HG02870 (cell line): Measurements from ENCODE around the gene CCN6.

Source experiments
- ATAC-seq: cut with Tn5 transposase; IDR thresholded peaks from one replicate; pipeline ENCODE4 v1.9.1; 2021; ENCODE audit warnings: mild to moderate bottlenecking, moderate library complexity; ENCODE audit not compliant: unreplicated experiment

CCN6 gene

DNA sequence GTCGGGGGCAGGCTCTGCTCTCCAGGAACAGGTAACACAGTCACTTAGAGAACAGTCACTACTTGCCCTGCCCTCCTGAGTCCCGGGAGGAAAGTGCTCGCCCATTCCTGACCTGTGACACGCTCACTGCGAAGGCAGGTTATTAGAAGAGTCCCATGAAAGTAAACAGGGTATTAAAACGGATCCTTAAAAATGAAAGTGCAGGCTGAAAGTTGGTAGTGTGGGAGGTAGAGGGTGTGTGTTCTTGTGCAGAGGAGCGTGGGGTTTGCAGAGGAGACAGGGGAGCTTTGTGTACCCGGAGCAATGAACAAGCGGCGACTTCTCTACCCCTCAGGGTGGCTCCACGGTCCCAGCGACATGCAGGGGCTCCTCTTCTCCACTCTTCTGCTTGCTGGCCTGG is at the start of gene CCN6:
TSS of gene CCN6 (plus strand) at position 104 of the 400 bp plus-strand sequence. CDS start at position 358, 254 bp downstream.
- ATAC-seq: no peak

DNA sequence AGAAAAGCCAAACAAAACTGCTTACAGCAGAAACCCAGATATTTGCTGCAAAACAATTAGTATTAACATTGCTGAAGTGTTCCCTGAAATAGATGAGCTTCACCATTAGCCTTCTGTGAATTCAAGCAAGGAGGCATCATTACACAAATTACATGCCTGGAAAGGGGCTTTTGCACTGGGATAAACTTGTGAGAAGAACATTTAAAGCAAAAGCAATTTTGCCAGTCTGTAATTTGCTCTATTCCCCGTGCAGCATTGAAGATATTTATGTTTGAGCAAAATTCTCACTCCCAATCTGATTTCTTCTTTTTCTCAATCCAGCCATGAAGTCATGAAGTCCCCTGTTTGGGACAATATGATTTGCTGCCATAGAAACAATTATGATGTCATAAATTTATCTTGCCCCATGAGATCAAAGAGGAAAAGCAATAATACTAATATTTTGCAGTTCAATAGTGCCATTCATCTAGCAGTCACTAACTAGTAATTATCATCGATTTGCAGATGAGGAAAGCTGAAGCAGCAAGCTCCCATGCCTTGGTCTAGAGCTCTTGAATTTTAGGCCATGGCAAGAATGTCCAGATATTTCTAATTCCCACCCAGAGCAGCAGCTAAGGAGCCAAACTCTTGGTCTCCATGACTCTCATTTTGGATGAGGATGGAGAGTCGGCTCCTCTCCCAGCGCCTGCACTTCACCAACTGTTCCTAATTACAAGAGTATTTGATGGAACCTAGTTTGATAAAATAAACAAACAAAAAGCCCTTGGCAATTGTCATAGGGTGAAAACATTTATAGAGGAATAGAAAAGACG is 49.5 kb upstream of the CCN6 start:
- ATAC-seq: no peak

DNA sequence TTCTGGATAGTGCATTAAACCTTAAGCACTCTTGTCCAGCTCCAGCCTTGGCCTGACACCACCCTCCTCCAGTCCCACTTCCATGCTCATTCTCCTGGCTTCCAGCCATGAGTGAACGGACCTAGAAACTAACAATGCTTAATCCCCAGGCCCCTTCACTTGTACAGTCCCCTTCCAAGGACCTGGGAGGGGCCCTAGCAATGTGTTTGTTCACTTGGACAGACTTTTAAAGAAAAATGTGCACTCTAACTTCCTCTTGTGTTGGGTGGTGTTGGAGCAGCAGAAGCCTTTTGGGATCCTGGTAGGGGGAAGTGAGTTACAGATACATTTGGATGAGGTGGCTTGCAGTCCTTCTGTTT is 48.9 kb upstream of the CCN6 start:
- no peak for ATAC-seq

DNA sequence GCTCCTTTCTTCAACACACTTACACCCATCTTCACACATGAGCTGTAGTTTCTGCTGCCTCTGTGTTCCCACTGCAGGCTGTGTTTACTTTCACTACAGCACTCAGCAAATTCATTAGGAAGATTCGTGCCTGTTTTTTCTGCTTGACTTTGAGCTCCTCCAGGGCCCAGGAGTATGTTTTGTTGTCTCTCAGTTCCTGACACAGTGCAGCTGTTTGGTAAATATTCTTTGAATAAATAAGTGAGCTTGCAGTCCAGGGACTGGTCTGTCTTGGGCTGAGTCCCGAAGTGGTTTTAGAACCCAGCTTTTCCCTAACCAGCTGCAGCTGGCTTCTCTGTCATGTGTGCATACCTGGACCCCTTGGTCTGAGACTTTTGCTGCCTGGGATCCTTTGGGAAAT is 46.6 kb upstream of the CCN6 start:
- ATAC-seq: no peak

DNA sequence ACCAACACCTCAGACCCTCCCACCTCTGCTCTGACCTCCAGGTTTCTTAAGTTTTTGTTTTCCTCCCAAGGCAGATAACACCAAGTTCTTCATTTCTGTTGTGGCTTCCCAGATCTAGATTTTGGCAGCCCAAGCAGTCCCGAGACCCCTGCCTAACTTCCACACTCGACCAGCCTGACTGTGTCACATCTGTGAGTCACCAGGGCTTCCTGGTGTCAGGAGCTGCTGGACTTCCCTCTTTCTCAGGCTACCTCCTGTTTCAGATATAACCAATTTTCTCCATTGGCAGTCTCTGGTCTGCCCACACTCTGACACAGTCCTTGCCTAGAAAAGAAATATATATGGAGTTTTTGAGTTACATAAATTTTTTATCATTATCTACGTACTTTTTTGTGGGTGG is 46.1 kb upstream of the CCN6 start:
- ATAC-seq: no peak

DNA sequence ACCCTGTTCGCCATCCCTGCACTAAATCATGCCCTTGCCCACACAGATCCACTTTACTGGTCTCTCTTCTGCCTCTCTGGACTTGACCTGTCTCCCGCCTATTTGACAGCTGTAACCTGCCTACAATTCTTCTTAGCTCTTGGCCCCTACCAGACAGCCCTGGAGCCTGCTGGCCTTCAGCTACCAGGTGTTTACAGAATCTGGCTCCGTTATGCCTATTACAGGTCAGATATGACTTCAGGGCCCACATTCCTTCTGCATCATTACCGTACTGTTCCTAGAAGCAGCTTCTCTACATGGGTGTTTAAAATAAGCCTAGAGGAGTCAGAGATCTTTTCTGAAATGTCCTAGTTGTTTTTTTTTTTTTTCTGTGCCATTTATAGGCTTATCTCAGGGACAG is 45.4 kb upstream of the CCN6 start:
- no peak for ATAC-seq

DNA sequence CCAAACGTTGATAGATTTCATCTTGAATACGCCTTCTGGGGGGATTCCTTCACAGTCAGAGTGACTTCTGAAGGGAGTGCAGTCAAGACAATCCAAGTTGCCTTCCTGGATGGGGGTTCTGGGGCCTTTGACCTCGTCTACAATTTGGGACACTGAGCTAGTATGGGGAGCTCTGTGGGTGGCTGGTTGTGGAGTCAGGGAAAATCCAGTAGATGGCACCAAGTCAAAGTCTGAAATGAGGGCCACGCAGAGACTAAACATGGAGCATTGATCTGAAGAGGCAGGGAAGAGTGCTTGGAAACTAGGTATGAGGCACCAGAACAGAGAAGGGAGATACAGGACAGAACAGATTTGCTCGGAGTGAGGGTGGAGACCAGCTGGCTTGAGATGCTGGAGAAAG is 43.6 kb upstream of the CCN6 start:
- ATAC-seq: no peak

DNA sequence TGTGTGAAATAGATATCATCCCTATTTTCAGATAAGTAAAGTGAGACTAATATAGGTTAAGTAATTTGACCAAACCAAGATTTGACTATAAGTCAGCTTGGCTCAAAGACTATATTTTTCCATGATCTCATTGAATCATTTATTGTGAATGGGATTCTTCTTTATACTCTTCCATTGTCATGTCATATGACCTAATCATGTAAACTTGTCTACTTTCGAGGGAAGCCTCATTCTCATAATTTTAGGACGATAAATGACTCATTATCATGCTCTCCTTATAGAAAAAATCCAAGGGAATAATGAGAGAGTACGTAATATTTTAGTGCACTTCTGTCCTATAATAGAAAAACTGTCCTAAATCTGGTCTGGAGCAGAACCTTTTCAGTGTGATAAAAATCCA is 40.9 kb upstream of the CCN6 start:
- no peak for ATAC-seq

DNA sequence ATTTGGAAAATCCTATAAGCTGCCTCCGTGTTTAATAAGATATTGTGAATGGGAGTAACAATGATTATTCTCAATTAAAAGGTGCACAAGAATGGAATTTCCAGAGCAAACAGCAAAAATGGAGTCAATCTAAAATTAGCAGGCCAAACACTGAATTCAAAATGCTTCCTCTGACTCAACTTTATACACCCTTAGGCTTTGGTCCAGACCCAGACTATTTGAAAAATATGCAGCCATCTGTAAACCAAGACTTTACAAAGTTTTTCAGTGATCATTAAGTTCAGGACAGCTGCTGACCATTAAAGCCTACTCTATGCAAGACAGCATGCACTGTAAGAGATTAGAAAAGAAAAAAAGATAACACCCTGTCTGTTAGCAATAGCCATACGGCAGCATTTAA is 39.4 kb upstream of the CCN6 start:
- ATAC-seq: no peak

DNA sequence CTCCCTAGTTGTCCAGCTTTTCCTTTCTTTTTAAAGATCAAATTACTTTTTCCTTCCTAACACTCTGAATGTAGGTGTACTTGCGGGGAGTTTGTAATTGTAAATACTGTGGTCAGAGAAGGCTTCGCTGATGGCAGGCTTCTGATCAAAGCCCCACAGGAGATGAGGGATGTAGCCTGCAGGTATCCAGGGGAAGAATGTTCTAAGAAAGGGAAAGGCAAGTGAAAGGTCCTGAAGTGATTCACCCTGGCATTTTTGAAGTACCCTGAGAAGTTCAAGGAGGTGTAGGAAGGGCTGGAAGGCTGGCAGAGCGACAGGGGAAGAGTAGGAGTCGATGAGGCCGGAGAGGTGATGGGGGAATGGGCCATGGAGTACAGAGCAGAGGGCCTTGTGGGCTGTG is 38.2 kb upstream of the CCN6 start:
- ATAC-seq: no peak

DNA sequence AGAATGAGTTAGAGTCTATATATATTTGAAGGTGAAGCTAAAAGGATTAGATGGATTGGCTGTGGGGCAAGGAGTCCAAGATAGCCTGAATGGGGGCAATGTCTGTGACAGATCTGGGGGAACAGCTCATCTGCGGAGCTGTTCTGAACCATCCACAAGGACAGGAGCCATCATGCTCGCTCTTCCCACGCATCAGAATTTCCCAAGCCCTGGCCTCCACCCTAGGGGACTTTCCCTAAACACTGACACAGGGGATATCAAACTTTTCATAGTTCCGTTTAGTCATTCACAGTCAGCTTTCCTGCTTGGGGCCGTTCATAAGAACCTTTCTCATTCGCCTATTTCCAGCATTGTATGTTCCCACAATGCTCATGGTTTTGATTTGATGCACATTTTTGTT is 37.6 kb upstream of the CCN6 start:
- no peak for ATAC-seq

DNA sequence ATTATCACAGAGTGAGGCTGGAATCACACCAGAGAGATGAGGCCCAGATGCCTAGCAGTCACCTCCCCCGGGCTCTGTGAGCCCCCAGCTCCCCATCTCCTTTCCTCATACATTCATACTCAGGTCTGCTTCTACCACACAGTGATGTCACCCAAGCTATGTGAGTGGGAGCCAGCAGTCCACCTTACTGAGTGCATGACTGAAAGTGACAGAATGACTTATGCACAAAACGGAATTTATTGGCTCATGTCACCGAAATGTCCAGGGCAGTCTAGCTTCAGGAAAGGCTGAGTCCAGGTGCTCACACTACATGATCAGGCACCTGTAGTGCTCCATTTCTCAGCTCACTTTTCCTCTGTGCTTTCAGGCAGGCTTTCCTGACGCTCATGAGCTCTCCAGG is 36.7 kb upstream of the CCN6 start:
- no peak for ATAC-seq

DNA sequence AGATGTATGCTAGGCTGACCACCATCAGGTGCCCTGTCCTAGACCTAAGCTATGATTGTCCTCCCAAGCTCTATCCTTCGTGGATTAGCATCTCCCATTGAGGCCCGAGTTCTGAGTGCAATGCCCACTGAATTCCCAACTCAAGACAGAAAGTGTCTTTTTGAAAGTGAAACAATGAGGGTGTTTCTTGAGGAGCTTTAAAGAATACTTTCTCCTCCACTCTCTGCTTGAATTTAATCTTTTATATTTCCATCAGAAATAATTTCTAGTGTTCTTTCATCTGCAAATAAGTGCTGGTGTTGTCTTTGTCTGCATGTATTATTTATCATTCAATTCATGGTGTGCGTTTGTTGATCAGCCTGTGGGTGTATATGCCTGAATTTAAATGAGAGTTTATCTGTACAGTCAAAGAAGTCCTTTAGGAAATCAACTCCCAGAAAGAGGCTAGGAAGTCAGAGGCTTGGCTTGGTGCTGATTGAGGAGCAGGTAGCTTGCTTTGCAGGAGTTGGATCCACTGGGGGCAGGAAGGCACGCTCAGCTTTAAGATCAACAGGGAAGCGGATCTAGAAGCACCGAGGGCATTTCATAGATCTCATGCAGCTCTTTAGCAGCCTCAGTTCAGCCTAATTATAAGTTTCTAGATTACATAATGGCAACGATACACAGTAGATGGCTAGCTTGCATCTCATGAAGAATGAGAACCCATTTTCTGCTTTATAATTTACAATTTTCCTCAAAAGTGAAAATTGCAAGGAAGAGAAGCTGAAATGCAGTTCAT is 36.0 kb upstream of the CCN6 start:
- no peak for ATAC-seq

DNA sequence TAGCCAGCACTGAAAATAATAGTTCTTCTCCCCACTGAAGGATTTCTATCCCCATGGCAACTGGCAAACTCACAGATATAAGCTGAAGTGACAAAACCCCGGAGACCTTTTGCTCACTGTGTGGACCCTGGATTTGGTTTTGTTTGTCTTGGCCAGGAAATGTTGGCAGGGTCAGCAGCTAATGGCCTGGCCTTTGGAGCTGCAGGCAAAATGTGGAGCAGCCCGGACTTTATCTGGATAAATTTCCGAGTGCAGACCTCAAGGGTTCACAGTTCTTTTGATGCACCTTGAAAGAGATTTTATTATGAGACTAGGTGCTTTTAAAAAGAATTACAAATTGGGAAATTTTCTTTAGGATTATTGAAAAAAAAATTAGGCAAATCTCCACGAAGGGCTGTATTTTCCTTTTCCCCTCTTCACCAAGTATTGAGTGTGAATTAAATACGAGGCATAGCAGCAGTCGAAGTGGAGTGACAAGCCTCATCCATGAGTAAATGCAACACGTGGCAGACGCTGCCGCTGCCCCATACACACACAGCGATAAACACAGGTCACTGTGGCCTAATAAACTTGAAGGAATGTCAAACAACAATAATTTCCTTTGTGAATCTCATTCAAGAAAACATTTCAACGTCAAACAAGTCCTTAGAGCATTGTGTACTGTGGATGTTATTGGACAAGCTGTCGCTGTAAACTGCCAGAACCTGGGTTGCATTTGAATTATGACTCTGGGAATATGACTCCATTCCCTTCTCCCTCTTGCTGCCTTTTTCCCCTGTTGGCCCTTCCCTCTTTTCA is 35.1 kb upstream of the CCN6 start:
- ATAC-seq: no peak

DNA sequence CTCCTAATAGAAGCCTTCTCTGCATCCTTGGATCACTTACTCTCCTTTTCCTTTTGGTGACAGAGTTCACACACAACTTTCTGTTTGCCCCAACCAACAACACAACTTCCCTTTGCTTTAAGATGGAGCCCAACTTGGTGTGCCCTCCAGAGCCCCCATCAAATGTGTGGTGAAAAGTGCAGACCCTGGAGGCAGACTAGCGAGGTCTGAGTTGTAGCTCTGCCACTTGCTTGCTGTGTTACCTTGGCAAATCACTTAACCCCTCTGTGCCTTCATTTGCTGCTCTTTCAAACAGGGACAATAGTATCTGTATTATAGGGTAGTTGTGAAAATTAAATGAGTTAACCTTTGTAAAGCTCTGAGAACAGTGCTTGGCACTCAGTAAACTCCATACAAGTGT is 34.3 kb upstream of the CCN6 start:
- no peak for ATAC-seq

DNA sequence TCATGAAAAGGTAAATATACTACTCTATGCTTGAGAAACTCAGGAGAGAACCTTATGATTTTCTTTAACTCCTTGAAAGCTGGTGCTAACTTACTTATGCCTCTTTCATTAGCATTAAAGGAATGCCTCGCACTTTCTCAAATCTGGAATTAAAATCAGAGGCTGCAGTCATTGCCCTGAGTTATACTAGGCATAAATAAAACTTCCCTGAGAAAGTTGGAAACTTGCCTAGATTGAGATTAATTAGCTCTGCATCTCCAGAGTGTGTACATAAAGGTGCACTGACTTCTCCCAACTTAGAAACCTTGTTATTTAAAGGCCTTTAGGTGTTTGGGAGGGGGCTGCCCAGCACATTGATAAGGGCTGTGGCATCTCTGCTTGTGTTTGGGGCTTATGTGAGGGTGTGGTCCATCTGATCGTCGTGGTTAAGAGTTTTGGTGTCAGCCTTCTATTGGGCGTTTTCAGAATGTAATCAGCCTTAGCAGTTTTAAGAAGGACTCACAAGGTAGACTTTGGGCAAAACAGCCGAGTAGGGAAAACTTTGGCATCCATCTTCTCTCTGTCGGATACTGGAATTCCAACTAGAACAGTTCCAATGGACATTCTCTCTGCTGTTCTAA is 32.1 kb upstream of the CCN6 start:
- ATAC-seq: no peak

DNA sequence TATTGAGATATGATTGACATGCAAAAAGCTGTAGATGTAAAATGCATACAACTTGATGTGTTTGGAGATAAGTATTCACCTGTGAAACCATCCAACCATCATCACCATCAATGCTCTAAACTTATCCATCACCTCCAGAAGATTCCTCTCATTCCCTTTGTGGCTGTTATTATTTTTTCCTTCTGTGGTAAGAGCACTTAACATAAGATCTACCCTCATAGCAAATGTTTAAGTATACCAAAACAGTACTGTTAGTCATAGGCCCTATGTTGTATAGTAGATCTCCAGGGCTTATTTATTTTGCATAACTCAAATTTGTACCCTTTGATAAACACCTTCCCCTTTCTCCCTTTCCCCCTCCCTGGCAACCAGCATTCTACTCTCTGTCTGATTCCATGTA is 31.2 kb upstream of the CCN6 start:
- ATAC-seq: no peak

DNA sequence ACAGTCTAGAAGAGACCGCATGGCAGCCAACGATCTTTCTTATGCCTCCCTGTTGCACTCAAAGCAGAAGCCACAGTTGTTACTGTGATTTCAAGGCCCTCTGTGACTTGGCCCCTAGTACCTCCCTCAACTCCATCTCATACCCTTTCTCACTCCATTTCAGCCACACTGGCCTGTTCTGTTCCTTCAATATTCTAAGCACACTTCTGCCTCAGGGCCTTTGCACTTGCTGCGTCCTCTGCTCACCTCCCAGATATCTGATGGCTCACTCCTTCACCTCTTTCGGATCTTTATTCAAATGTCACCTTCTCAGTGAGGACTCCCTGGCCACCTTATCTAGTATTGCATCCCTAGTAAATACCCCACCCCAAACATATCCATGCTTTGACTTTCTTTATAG is 29.4 kb upstream of the CCN6 start:
- no peak for ATAC-seq

DNA sequence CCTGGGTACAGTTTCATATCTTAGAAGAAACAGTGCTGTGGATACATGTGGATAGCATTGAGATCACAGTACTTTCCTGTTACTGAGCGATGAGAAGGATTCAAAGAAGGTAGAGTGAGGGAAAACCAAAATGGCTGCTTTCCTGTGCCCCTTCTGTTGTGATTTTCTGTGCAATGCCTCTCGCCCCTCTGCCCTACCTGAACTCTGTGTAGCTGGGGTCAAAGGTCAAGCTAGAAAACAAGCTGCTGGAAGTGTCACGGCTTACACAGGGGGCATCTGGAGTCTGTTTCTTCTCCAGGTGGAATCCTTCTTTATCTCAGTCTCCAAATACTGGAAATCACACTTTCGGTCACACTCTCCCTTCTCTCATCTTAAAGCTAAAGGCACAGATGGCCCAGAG is 27.0 kb upstream of the CCN6 start:
- no peak for ATAC-seq

DNA sequence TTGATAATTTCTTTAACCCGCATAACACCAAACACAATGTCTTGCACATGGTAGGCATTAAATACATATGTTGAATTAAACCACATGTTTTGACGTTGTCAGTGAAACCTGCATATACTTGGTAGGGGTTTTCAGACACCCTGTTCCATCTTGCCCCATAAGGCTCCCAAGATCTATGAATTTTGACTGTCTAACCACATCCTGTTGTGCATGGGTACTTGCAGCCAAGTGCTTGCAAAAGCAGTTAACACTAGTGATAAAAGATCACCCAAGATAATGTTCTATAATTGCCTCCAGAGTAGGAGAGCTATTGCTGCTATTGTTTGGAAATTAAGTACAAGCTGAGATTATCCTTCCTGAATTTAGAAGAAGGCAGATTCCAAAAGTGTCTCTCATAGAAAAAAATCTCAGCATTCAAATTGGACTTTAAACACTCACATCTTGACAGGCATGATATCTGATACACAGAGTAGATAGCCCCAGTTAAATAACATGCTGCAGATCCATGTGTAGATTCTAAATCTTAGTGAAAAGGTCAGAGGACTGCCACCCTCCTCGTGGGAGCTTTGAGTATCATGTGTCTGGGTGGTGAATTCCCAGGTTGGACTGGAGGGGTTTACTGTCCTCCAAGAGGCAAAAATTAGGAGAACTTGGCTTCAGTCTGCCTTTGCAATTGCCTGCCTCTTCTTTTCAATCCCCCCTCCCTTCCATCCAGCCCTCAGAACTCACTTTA is 25.8 kb upstream of the CCN6 start:
- ATAC-seq: peak; percentile 77
